Erythroblast (primary cell): ENCODE results near the gene ZFC3H1.

Source experiments
- GATA1 ChIP-seq: IDR thresholded peaks from 2 replicates; pipeline ENCODE4 v1.6.1; 2011; ENCODE audit warnings: low read depth, mild to moderate bottlenecking, control low read depth, low read length, moderate library complexity
- POLR2A ChIP-seq: IDR thresholded peaks from 2 replicates; pipeline ENCODE4 v1.6.1; 2011; ENCODE audit warnings: mild to moderate bottlenecking, low read length

GRCh38 chr12:71601546-71601945, 62.1 kb downstream of the ZFC3H1 start:
- no peak for TF ChIP-seq POLR2A
- no peak for TF ChIP-seq GATA1
